Measurements from ENCODE around the gene ANKRD11. TPM values are rescaled to one million over a fixed set of nuclear protein-coding genes. Genes with fewer than 3 reads are reported as not detected.

The ANKRD11 gene
- total RNA-seq, 2 donors from 2014 or later: 118 to 159 TPM

DNA sequence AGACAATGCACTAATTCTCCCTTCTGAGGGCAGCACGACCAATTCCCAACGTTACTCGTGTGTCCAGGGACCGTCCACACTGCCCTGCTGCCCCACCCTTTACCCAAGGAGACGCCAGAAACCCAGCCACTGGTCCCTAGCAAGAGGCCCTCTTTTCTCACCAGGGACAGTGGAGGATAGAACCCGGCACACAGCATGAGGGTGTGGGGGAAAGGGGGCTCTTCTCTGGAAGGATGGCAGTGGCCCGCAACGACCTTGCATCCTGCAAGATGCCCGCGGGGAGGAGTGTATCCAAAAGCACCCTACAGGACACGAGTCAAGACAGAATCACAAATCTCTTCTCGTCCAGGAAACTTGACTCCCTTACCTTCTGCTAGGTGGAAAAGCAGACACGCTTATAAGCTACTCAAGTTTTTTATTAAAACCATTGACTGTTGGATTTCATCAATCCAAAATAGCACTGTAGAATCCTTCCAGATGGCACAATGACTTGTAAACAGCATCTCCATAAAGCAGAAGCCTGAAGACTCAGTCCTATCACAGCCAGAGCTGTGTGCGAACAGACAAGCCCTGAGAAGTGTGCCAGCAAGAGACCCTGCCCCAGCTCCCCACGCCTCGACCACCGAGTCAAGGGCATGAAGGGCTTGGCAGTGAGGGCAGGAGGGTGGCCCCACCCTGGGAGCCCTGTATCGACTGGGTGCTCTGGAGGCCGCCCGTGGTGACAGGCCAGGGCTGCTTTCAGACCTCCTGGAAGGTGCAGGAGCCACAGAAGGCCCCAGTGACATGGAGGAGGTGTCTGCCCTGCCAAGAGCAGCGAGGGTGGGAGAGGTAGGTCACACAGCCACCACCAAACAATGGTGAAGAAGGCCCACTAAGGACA is 103.8 kb downstream of the ANKRD11 start:
- DNase-seq: no peak
- H3K27ac ChIP-seq (ENCODE audit: low read depth, low read length): peak overlapping the region; percentile 24
- no peaks in the 10 kb centered on the region for H3K27me3 Mint-ChIP-seq (ENCODE audit: insufficient read depth)
- no peak overlapping the region for H3K9ac ChIP-seq (ENCODE audit: extremely low read depth, low read length, poor library complexity, severe bottlenecking)
- WGBS, 2 experiments (ENCODE audit: insufficient coverage in 1 of 2, insufficient read length in 1 of 2): 94 to 98% methylated on average over 17 to 21 of the region's 21 CpGs
- no peaks in the 10 kb centered on the region for H3K9me3 Mint-ChIP-seq
- peaks cover 32% of the 10 kb centered on the region for H3K4me1 Mint-ChIP-seq
- H3K27ac Mint-ChIP-seq: no peak overlapping the region
- H3K9me3 ChIP-seq (ENCODE audit: control insufficient read depth, low read length): no peaks in the 10 kb centered on the region
- TF ChIP-seq, protein P1, sequence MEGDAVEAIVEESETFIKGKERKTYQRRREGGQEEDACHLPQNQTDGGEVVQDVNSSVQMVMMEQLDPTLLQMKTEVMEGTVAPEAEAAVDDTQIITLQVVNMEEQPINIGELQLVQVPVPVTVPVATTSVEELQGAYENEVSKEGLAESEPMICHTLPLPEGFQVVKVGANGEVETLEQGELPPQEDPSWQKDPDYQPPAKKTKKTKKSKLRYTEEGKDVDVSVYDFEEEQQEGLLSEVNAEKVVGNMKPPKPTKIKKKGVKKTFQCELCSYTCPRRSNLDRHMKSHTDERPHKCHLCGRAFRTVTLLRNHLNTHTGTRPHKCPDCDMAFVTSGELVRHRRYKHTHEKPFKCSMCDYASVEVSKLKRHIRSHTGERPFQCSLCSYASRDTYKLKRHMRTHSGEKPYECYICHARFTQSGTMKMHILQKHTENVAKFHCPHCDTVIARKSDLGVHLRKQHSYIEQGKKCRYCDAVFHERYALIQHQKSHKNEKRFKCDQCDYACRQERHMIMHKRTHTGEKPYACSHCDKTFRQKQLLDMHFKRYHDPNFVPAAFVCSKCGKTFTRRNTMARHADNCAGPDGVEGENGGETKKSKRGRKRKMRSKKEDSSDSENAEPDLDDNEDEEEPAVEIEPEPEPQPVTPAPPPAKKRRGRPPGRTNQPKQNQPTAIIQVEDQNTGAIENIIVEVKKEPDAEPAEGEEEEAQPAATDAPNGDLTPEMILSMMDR (conservative IDR thresholded peaks at IDR 0.05): no peak
- no peak overlapping the region for H3K4me3 ChIP-seq (ENCODE audit: low read length)
- H3K4me1 ChIP-seq (ENCODE audit: control insufficient read depth, insufficient read depth, low read length): peaks cover 7% of the 10 kb centered on the region
- H3K4me3 Mint-ChIP-seq: no peak overlapping the region
- H3K36me3 ChIP-seq (ENCODE audit: control insufficient read depth, insufficient read depth, low read length): peaks cover 11% of the 10 kb centered on the region
- H3K36me3 Mint-ChIP-seq (ENCODE audit: low read depth): peaks cover 12% of the 10 kb centered on the region
- no peaks in the 10 kb centered on the region for H3K27me3 ChIP-seq (ENCODE audit: control insufficient read depth, insufficient read depth, low read length, poor library complexity, severe bottlenecking)

DNA sequence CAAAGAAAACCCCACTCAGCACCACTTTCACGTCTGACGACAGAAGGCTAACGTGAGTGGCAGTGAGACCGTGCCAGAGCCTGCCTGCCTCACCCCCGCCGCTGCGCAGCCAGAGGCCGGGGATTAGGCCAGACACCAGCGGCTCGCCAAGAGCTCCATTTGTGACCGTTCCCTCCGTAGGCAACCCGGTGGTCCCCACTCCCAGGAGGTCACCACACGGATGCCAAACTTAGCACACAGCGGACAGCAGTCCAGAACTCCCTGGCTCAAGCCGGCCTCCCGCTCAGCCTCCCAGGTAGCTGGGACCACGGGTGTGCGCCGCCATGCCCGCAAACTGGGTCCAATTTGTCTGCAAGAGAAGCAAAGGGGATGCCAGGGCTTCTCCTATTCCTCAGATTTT is 104.6 kb downstream of the ANKRD11 start:
- Mint-ChIP-seq H3K4me3 (no peak overlapping the region), H3K27me3 (ENCODE audit: insufficient read depth) (no peaks in the 10 kb centered on the region), H3K4me1 (peaks cover 35% of the 10 kb centered on the region), H3K36me3 (ENCODE audit: low read depth) (peaks cover 9% of the 10 kb centered on the region), H3K27ac (no peak overlapping the region), H3K9me3 (no peaks in the 10 kb centered on the region)
- no peak overlapping the region for H3K9ac ChIP-seq (ENCODE audit: extremely low read depth, low read length, poor library complexity, severe bottlenecking)
- peaks cover 8% of the 10 kb centered on the region for H3K4me1 ChIP-seq (ENCODE audit: control insufficient read depth, insufficient read depth, low read length)
- no peak overlapping the region for H3K4me3 ChIP-seq (ENCODE audit: low read length)
- peaks cover 10% of the 10 kb centered on the region for H3K36me3 ChIP-seq (ENCODE audit: control insufficient read depth, insufficient read depth, low read length)
- H3K9me3 ChIP-seq (ENCODE audit: control insufficient read depth, low read length): no peaks in the 10 kb centered on the region
- H3K27me3 ChIP-seq (ENCODE audit: control insufficient read depth, insufficient read depth, low read length, poor library complexity, severe bottlenecking): no peaks in the 10 kb centered on the region
- H3K27ac ChIP-seq (ENCODE audit: low read depth, low read length): no peak overlapping the region
- TF ChIP-seq, protein P1 (conservative IDR thresholded peaks at IDR 0.05): no peak
- no peak for DNase-seq
- WGBS, 2 experiments (ENCODE audit: insufficient coverage in 1 of 2, insufficient read length in 1 of 2): 97 to 99% methylated on average over 15 to 21 of the region's 21 CpGs

DNA sequence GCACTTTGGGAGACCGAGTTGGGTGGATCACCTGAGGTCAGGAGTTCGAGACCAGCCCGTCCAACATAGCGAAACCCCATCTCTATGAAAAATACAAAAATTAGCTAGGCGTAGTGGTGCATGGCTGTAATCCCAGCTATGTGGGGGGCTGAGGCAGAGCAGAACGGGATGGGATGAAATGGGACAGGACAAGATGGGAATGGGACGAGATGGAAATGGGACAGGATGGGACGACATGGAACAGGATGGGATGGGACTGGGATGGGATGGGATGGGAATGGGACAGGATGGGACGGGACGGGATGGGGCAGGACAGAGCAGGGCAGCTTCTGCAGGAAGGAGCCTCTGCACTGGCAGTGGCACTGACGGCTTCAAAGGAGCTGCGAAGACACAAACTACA is 106.1 kb downstream of the ANKRD11 start:
- Mint-ChIP-seq H3K4me1 (peaks cover 46% of the 10 kb centered on the region), H3K4me3 (no peak overlapping the region), H3K36me3 (ENCODE audit: low read depth) (peaks cover under 1% of the 10 kb centered on the region), H3K27ac (no peak overlapping the region), H3K9me3 (no peaks in the 10 kb centered on the region), H3K27me3 (ENCODE audit: insufficient read depth) (no peaks in the 10 kb centered on the region)
- no peak overlapping the region for H3K27ac ChIP-seq (ENCODE audit: low read depth, low read length)
- H3K4me1 ChIP-seq (ENCODE audit: control insufficient read depth, insufficient read depth, low read length): peaks cover 13% of the 10 kb centered on the region
- TF ChIP-seq, protein P1 (conservative IDR thresholded peaks at IDR 0.05): no peak
- H3K36me3 ChIP-seq (ENCODE audit: control insufficient read depth, insufficient read depth, low read length): peaks cover 6% of the 10 kb centered on the region
- no peak overlapping the region for H3K4me3 ChIP-seq (ENCODE audit: low read length)
- DNase-seq: no peak
- no peaks in the 10 kb centered on the region for H3K9me3 ChIP-seq (ENCODE audit: control insufficient read depth, low read length)
- H3K9ac ChIP-seq (ENCODE audit: extremely low read depth, low read length, poor library complexity, severe bottlenecking): no peak overlapping the region
- H3K27me3 ChIP-seq (ENCODE audit: control insufficient read depth, insufficient read depth, low read length, poor library complexity, severe bottlenecking): no peaks in the 10 kb centered on the region
- WGBS, 2 experiments (ENCODE audit: insufficient coverage in 1 of 2, insufficient read length in 1 of 2): 92 to 96% methylated on average over 9 to 12 of the region's 12 CpGs

Measured in endodermal cell (in vitro differentiated cells).